ENCODE results near the gene GOLGA6L6. TPM values are rescaled to one million over a fixed set of nuclear protein-coding genes. Genes with fewer than 3 reads are reported as not detected.
"Not testable (repeated sequence)": the region's sequence is repeated elsewhere in the genome, so short reads cannot be mapped to it uniquely, and the experiment has no call there.

Gene GOLGA6L6
- total and polyA plus RNA-seq, 11 donors: not detected

DNA sequence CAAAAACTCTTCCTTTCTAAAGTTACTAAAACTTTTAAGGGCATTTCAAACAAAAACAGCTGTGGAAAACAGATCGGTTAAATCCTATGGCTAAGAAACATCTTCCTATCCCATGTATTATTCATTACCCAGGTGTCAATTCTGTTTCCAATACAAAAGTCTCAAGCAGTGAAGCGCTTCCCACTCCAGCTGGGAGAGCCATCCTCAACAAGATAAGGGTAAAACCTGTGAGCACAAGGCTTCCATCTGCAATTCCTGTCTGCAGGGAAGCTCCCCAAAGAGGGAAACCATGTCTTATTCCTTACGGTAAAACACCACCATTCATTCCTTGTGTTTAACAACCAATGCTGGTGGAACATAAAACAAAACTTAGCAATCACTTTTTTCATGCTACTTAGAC, 38.8 kb downstream of the GOLGA6L6 start:
- intact Hi-C loops (cut with DNase I); H3K36me3 ChIP-seq; H3K4me3 ChIP-seq; H3K27ac ChIP-seq; H3K4me1 ChIP-seq; H3K27me3 ChIP-seq; ATAC-seq; H3K9me3 ChIP-seq; DNase-seq: not testable (repeated sequence)
- no CpG with 5 or more reads among the region's 3 CpGs for WGBS, 4 donors

DNA sequence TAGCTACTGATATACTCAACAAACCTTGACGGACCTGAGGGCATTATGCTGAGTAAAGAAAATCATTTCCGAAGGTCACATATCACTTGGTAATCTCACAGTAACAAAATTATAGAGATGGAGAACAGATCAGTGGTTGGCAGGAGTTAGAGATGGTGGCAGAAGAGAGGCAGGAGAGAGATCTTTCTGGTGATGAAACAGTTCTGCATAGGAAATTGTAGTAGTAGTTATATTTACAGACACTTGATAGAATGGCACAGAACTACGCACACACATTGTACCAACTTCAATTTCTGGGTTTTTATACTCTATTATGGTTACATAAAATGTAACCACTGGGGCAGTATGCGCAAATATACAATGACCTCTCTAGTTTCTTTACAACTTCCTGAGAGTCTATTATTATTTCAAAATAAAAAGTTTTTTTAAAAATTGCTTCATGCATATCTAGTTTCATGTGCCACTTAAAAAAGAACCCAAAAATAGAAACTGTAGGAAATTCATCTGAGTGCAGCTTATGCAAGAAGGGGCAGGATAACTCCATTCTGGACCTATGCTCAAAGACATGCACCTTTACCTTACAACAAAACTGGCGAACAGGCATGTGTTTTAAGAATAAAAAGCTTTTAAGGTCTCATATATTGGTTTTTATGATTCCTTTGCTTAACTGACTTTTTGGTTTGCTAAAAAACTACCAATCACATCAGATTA, 39.9 kb downstream of the GOLGA6L6 start:
- H3K4me1 ChIP-seq; H3K9me3 ChIP-seq; H3K36me3 ChIP-seq; intact Hi-C loops (cut with DNase I); H3K27ac ChIP-seq; DNase-seq; ATAC-seq; H3K27me3 ChIP-seq; H3K4me3 ChIP-seq: not testable (repeated sequence)
- WGBS, 4 donors: no CpG with 5 or more reads among the region's 5 CpGs

DNA sequence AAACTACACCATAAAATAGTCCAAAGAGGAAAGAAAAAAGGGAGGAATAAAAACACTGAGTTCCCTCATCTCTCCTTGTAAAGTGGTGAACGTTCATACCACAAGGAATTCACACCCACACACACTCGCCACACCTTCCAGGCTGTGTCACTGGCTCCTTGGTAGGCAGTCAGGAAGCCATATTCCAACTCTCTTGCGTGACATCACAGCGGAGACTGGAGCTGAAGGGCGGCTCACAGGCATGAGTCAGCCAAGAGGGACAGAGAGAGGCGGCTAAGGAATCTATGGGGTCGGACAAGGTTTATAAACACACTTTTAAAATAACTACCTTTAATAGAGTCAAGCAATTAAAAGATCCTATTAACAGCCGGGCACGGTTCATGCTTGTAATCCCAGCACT, 43.8 kb downstream of the GOLGA6L6 start:
- H3K4me3 ChIP-seq; H3K9me3 ChIP-seq; ATAC-seq; H3K4me1 ChIP-seq; H3K27ac ChIP-seq; H3K27me3 ChIP-seq; H3K36me3 ChIP-seq; DNase-seq; intact Hi-C loops (cut with DNase I): not testable (repeated sequence)
- 73 to 78% methylated on average over 4 of the region's 9 CpGs; no CpG with 5 or more reads in 2 of the 4 donors for WGBS, 4 donors

DNA sequence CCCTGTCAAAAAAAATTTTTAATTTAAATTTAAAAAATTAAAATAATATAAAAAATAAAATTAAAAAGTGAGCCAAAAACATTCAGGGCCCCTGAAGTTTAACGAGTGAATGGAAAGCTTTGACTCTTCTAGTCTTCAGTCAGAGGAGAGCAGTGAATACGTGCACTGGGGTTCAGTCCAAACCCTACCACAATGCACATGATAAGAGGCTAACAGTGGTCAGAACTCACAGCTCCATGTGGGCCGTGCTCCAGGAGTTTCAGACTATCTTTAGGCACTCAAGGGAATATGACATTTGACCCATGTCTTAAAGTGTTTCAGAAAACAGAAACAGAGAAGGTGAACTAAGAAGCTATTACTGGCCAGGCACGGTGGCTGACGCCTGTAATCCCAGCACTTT, 48.6 kb downstream of the GOLGA6L6 start:
- H3K36me3 ChIP-seq; H3K27me3 ChIP-seq; H3K4me3 ChIP-seq; H3K27ac ChIP-seq; DNase-seq; H3K9me3 ChIP-seq; intact Hi-C loops (cut with DNase I); H3K4me1 ChIP-seq: not testable (repeated sequence)
- 72 to 78% methylated on average over 2 of the region's 5 CpGs; no CpG with 5 or more reads in 2 of the 4 donors for WGBS, 4 donors
- peak in 3 of 4 donors; percentile 69 to 90 (median 83) for ATAC-seq

DNA sequence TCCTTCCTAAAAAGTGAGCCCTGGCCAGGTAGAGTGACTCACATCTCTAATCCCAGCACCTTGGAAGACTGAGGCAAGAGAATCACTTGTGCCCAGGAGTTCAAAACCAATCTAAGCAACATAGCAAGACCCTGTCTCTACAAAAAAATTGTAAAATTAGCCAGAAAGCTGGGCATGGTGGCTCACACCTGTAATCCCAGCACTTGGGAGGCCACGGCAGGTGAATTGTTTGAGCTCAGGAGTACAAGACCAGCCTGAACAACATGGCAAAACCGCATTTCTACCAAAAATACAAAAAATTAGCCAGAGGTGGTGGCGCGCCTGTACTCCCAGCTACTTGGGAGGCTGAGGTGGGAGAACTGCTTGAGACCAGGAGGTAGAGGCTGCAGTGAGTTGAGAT, 49.0 kb downstream of the GOLGA6L6 start:
- H3K27me3 ChIP-seq; DNase-seq; intact Hi-C loops (cut with DNase I); H3K9me3 ChIP-seq; ATAC-seq; H3K4me3 ChIP-seq; H3K36me3 ChIP-seq; H3K27ac ChIP-seq; H3K4me1 ChIP-seq: not testable (repeated sequence)
- WGBS, 4 donors: 66 to 83% (median 72%) methylated on average over 1 to 2 of the region's 4 CpGs; no CpG with 5 or more reads in 1 of the 4 donors

DNA sequence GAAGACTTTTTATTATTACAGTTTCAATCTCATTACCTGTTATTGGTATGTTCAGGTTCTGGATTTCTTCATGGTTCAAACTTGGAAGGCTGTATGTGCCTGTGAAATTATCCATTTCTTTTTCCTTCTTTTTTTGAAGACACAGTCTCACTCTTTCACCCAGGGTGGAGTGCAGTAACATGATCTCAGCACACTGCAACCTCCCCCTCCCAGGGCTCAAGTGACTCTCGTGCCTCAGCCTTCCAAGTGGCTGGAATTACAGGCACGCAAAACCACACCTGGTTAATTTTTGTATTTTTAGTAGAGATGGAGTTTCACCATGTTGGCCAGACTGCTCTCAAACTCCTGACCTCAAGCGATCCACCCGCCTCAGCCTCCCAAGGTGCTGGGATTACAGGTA, 52.3 kb downstream of the GOLGA6L6 start:
- H3K4me3 ChIP-seq; H3K27ac ChIP-seq; ATAC-seq; H3K36me3 ChIP-seq; intact Hi-C loops (cut with DNase I); H3K4me1 ChIP-seq; H3K27me3 ChIP-seq; H3K9me3 ChIP-seq: not testable (repeated sequence)
- 81 to 95% (median 82%) methylated on average over 2 to 3 of the region's 4 CpGs for WGBS, 4 donors
- DNase-seq: peak in 1 of 5 donors; percentile 7
